Ovary (tissue), 3 donors: ENCODE results near the gene DVL1.

Experiments used
- POLR2A ChIP-seq: fragments of 450-650 bp; IDR thresholded peaks from one replicate; pipeline ENCODE4 v1.6.1; 2017; ENCODE audit warnings: antibody characterized with exemption, mild to moderate bottlenecking, moderate library complexity
- TF ChIP-seq, protein P1 (sequence below), 3 donors: fragments of 450-650 bp in 2 of 3; fragments of 200-600 bp in 1 of 3; IDR thresholded peaks; one replicate each; pipeline versions ENCODE4 v1.5.1 to v1.8.0; 2016 to 2022; ENCODE audit warnings: antibody characterized with exemption in 3 of 3, mild to moderate bottlenecking in 1 of 3
- donor health status: DM: no; HTN: no; CAD: no.

DNA sequence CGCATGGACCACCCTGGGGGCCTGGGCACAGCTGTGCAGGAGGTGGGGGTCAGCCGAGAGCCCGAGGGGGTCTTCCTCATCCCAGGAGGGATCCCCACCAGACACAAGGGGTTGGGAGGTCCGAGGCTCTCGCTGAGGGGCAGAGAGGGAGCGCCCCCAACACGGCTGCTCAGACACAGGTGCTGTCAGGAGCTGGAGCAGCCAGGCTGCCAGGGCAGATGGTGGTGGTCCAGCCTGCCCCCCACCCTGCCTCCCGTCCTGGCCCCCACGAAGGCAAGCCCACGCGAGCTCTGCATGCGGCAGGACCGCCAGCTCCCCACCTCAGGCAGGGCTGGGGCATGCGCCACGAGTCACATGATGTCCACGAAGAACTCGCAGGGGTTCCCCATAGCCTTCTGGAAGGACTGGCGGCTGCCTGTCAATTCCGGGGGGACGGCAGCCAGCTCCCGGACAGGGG lies 13.4 kb downstream of the DVL1 start:
- TF ChIP-seq, protein P1, sequence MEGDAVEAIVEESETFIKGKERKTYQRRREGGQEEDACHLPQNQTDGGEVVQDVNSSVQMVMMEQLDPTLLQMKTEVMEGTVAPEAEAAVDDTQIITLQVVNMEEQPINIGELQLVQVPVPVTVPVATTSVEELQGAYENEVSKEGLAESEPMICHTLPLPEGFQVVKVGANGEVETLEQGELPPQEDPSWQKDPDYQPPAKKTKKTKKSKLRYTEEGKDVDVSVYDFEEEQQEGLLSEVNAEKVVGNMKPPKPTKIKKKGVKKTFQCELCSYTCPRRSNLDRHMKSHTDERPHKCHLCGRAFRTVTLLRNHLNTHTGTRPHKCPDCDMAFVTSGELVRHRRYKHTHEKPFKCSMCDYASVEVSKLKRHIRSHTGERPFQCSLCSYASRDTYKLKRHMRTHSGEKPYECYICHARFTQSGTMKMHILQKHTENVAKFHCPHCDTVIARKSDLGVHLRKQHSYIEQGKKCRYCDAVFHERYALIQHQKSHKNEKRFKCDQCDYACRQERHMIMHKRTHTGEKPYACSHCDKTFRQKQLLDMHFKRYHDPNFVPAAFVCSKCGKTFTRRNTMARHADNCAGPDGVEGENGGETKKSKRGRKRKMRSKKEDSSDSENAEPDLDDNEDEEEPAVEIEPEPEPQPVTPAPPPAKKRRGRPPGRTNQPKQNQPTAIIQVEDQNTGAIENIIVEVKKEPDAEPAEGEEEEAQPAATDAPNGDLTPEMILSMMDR (IDR thresholded peaks at IDR 0.05), result no peak
- TF ChIP-seq POLR2A, result no peak
